Measurements from ENCODE around the gene PAX7.
"Not testable (repeated sequence)": the region's sequence is repeated elsewhere in the genome, so short reads cannot be mapped to it uniquely, and the experiment has no call there.

PAX7 gene

GRCh38 chr1:18658831-18659230 is 28.2 kb downstream of the PAX7 start:
- DNase-seq (ENCODE audit: low spot score): no peak

GRCh38 chr1:18661404-18662285 is 31.0 kb downstream of the PAX7 start:
- no peak for DNase-seq (ENCODE audit: low spot score)

GRCh38 chr1:18662286-18662639 is 31.6 kb downstream of the PAX7 start:
- no peak for DNase-seq (ENCODE audit: low spot score)

- no peak for DNase-seq (ENCODE audit: low spot score)
Observed at GRCh38 chr1:18666317-18666920, 35.8 kb downstream of the PAX7 start.

GRCh38 chr1:18667333-18667732 is 36.7 kb downstream of the PAX7 start:
- DNase-seq (ENCODE audit: low spot score): no peak

- DNase-seq (ENCODE audit: low spot score): no peak
Observed at GRCh38 chr1:18668046-18668445, 37.4 kb downstream of the PAX7 start.

GRCh38 chr1:18668750-18669404 is 38.2 kb downstream of the PAX7 start:
- DNase-seq (ENCODE audit: low spot score): no peak

- DNase-seq (ENCODE audit: low spot score): no peak
Observed at GRCh38 chr1:18670121-18670867, 39.6 kb downstream of the PAX7 start.

GRCh38 chr1:18670868-18671225 is 40.2 kb downstream of the PAX7 start:
- no peak for DNase-seq (ENCODE audit: low spot score)

- no peak for DNase-seq (ENCODE audit: low spot score)
Observed at GRCh38 chr1:18673976-18674375, 43.3 kb downstream of the PAX7 start.

- no peak for DNase-seq (ENCODE audit: low spot score)
Observed at GRCh38 chr1:18676332-18676781, 45.7 kb downstream of the PAX7 start.

- peak; percentile 53 for DNase-seq (ENCODE audit: low spot score)
Observed at GRCh38 chr1:18681423-18681835, 50.8 kb downstream of the PAX7 start.

GRCh38 chr1:18682375-18682774 is 51.7 kb downstream of the PAX7 start:
- DNase-seq (ENCODE audit: low spot score): no peak

GRCh38 chr1:18684303-18684702 is 53.7 kb downstream of the PAX7 start:
- no peak for DNase-seq (ENCODE audit: low spot score)

- no peak for DNase-seq (ENCODE audit: low spot score)
Observed at GRCh38 chr1:18686540-18686939, 55.9 kb downstream of the PAX7 start.

- no peak for DNase-seq (ENCODE audit: low spot score)
Observed at GRCh38 chr1:18687273-18687672, 56.6 kb downstream of the PAX7 start.

GRCh38 chr1:18691648-18692047 is 61.0 kb downstream of the PAX7 start:
- no peak for DNase-seq (ENCODE audit: low spot score)

GRCh38 chr1:18693256-18694098 is 62.8 kb downstream of the PAX7 start:
- peak; percentile 70 for DNase-seq (ENCODE audit: low spot score)

GRCh38 chr1:18694289-18694688 is 63.6 kb downstream of the PAX7 start:
- not testable (repeated sequence) for DNase-seq (ENCODE audit: low spot score)

- DNase-seq (ENCODE audit: low spot score): no peak
Observed at GRCh38 chr1:18697541-18697940, 66.9 kb downstream of the PAX7 start.

- no peak for DNase-seq (ENCODE audit: low spot score)
Observed at GRCh38 chr1:18700530-18700929, 69.9 kb downstream of the PAX7 start.
